K562 (cell line): Measurements from ENCODE around the gene FAM167B. TPM values are rescaled to one million over a fixed set of nuclear protein-coding genes. Genes with fewer than 3 reads are reported as not detected.
A peak's percentile ranks its signal among the peaks of the same experiment; 100 is the strongest.

Experiments used
- C11orf30 ChIP-seq: fragments of 450-650 bp; IDR thresholded peaks from 2 replicates; pipeline ENCODE4 v1.6.1; 2016; ENCODE audit warnings: low read depth, mild to moderate bottlenecking
- CBFA2T2 ChIP-seq: fragments of 450-650 bp; conservative IDR thresholded peaks from 2 replicates; pipeline ENCODE4 v1.6.1; 2017; ENCODE audit warnings: mild to moderate bottlenecking
- COPS2 ChIP-seq: fragments of 450-650 bp; conservative IDR thresholded peaks from 2 replicates; pipeline ENCODE4 v1.6.1; 2016; ENCODE audit warnings: mild to moderate bottlenecking, moderate library complexity
- ETV6 ChIP-seq, 3 experiments: fragments of 150-350 bp in 1 of 3; sonication (generic) in 1 of 3; formaldehyde crosslinking in 1 of 3; IDR thresholded peaks; 2 replicates each; pipeline versions ENCODE4 v1.6.1 to v1.8.0; 2014 to 2022; ENCODE audit warnings: borderline replicate concordance in 2 of 3, low read depth in 2 of 3, antibody characterized with exemption in 1 of 3, low read length in 1 of 3, mild to moderate bottlenecking in 1 of 3, missing genetic modification reagents in 1 of 3
- EWSR1 ChIP-seq: fragments of 450-650 bp; IDR thresholded peaks from 2 replicates; pipeline ENCODE4 v1.6.1; 2018; ENCODE audit warnings: borderline replicate concordance, mild to moderate bottlenecking, low read depth, moderate library complexity; ENCODE audit not compliant: partially characterized antibody
- FOS ChIP-seq: IDR thresholded peaks from 3 replicates; pipeline ENCODE4 v1.6.1; 2011; ENCODE audit not compliant: insufficient read length; ENCODE audit errors: extremely low read depth
- GATAD2B ChIP-seq: fragments of 450-650 bp; IDR thresholded peaks from 2 replicates; pipeline ENCODE4 v1.6.1; 2017; ENCODE audit warnings: mild to moderate bottlenecking, borderline replicate concordance
- GTF2E2 ChIP-seq: fragments of 200-800 bp; sonication (Bioruptor generic); IDR thresholded peaks from 2 replicates; pipeline ENCODE4 v1.6.1; 2016; ENCODE audit warnings: missing genetic modification characterization, missing compliant biosample characterization
- NELFE ChIP-seq: IDR thresholded peaks from 2 replicates; pipeline ENCODE4 v1.6.1; 2011; ENCODE audit warnings: mild to moderate bottlenecking; ENCODE audit not compliant: insufficient read depth, insufficient read length
- NFXL1 ChIP-seq: fragments of 450-650 bp; formaldehyde crosslinking; IDR thresholded peaks from 2 replicates; pipeline ENCODE4 v1.4.0; 2021; ENCODE audit warnings: mild to moderate bottlenecking
- NR2C2 ChIP-seq, 2 experiments: fragments of 200-800 bp in 1 of 2; sonication (Bioruptor generic) in 1 of 2; sonication (generic) in 1 of 2; formaldehyde crosslinking in 1 of 2; IDR thresholded peaks; 2 replicates each; pipeline versions ENCODE4 v1.6.1 to v1.8.0; 2016 to 2022; ENCODE audit warnings: mild to moderate bottlenecking in 1 of 2, missing compliant biosample characterization in 1 of 2, missing genetic modification characterization in 1 of 2, missing genetic modification reagents in 1 of 2
- PHF20 ChIP-seq: fragments of 450-650 bp; IDR thresholded peaks from 2 replicates; pipeline ENCODE4 v1.6.1; 2018; ENCODE audit not compliant: partially characterized antibody
- RBM39 ChIP-seq: fragments of 200-400 bp; formaldehyde crosslinking; optimal IDR thresholded peaks from 2 replicates; pipeline ENCODE3; 2018; ENCODE audit warnings: low read depth, low read length
- RCOR1 ChIP-seq, 2 experiments: IDR thresholded peaks; 2 replicates each; pipeline ENCODE4 v1.6.1; 2012; ENCODE audit warnings: low read depth in 2 of 2, low read length in 2 of 2, borderline replicate concordance in 1 of 2, improper control_type of control experiment in 1 of 2
- SMAD4 ChIP-seq: fragments of 250-450 bp; sonication (Bioruptor Pico); conservative IDR thresholded peaks from 2 replicates; pipeline ENCODE4 v1.8.0; 2021; ENCODE audit warnings: inconsistent platforms, mild to moderate bottlenecking, moderate library complexity
- TGIF2 ChIP-seq: sonication (generic); formaldehyde crosslinking; IDR thresholded peaks from 2 replicates; pipeline ENCODE4 v1.8.1; 2022; ENCODE audit warnings: mild to moderate bottlenecking, missing genetic modification reagents, moderate library complexity
- ZKSCAN1 ChIP-seq: fragments of 150-350 bp; IDR thresholded peaks from 2 replicates; pipeline ENCODE4 v1.6.1; 2016; ENCODE audit warnings: low read depth, low read length
- ZNF263 ChIP-seq: sonication (generic); formaldehyde crosslinking; IDR thresholded peaks from 2 replicates; pipeline ENCODE4 v1.8.0; 2022; ENCODE audit warnings: mild to moderate bottlenecking, missing genetic modification reagents, borderline replicate concordance
- ZNF347 ChIP-seq: fragments of 450-650 bp; formaldehyde crosslinking; IDR thresholded peaks from 2 replicates; pipeline ENCODE4 v1.4.0; 2020; ENCODE audit warnings: low read depth, mild to moderate bottlenecking, moderate library complexity
- ZNF77 ChIP-seq: fragments of 250-450 bp; sonication (Bioruptor Pico); IDR thresholded peaks from 2 replicates; pipeline ENCODE4 v1.5.0; 2020
- polyA plus RNA-seq, 8 experiments: library from polyadenylated mRNA; depleted of rRNA in 4 of 8; stranded (reverse) in 5 of 8; unstranded in 3 of 8; fragments of >200 nt; fragmentation: Nextera tagmentation in 2 of 8; fragmentation: Illumina TruSeq in 1 of 8; extraction: Ambion mirVana in 2 of 8; extraction: Trizol in 1 of 8; gene quantifications; 2 replicates each; pipeline versions ENCODE4 v1.2.1 to v1.2.3, GENCODE V29; 2011 to 2014; ENCODE audit warnings: inconsistent platforms in 1 of 8, missing spikeins in 1 of 8
- total RNA-seq, 7 experiments: library from RNA; depleted of rRNA in 6 of 7; stranded (reverse); fragments of >200 nt in 6 of 7; fragmentation: Illumina TruSeq in 2 of 7; extraction: Trizol in 2 of 7; gene quantifications; 2 replicates each; pipeline versions ENCODE4 v1.2.1 to v1.2.3, GENCODE V29; 2011 to 2021; ENCODE audit warnings: low replicate concordance in 1 of 7
- TF ChIP-seq, protein P1 (sequence below): sonication (generic); formaldehyde crosslinking; IDR thresholded peaks from 2 replicates; pipeline ENCODE4 v1.5.0; 2020; ENCODE audit warnings: missing genetic modification reagents
- TF ChIP-seq, protein P2 (sequence below): fragments of 250-450 bp; sonication (Bioruptor Pico); IDR thresholded peaks from 2 replicates; pipeline ENCODE4 v1.4.0; 2020; ENCODE audit warnings: mild to moderate bottlenecking
- TF ChIP-seq, protein P3 (sequence below): sonication (generic); formaldehyde crosslinking; IDR thresholded peaks from 2 replicates; pipeline ENCODE4 v1.8.1; 2023; ENCODE audit warnings: mild to moderate bottlenecking, missing genetic modification reagents

FAM167B gene
- total and polyA plus RNA-seq, 9 of the 15 experiments (the other 6 are each of a cell fraction or from before 2014, with no cell fraction given) = not detected

DNA sequence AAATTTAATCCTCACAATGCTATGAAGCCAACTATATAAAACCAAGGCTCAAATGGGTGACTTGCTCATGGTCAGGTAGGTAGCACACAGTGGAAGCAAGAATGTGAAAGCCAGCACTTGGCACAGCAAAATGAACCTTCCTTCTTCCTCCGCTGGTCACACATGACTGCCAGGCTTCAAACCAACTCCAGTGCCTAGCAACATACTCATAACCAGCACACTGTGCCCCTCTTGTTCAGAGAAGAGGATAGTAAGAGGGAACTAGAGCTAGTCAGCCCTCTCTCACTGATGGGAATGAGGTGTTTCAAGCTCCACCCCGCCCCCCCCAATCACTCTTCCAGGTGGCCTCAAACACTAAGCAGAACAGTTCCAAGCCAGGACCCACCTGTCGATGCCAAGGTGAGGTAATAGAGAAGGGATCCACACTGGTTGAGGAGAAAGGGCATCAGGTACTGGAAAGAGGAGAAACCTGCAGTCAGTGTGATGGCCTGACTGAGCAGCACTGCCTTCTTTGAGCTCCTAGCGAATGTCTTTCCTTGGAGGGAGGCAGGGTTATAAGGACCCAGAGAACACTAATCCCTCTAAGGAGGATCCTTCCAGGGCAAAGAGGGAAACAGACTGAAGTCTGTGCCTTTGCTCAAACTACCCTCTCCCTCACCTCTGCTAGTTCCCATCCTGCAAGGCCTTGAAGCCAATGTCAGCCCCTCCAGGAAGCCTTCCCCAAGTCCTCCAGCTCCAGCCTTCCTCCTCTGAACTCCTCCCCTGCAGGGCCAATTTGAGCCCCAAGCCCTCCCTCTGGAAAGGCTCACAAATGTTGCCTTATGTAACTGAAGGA, 26.1 kb upstream of the FAM167B start (continued):
- TF ChIP-seq NELFE (no peak), TGIF2 (CRISPR knock-in tag) (no peak), ZNF77 (CRISPR knock-in tag) (no peak), C11orf30 (no peak), NR2C2 (CRISPR knock-in tag; IDR thresholded peaks at IDR 0.05) (0 out of 2 replicates have a peak, but pooled peaks have one; percentile 8), NR2C2 (tag; IDR thresholded peaks at IDR 0.05) (no peak), COPS2 (no peak), GATAD2B (no peak), ZKSCAN1 (no peak), SMAD4 (CRISPR knock-in tag) (peak; percentile 50; the same call in 1 of the 2 replicates), RBM39 (no peak), PHF20 (no peak), GTF2E2 (tag) (peak; percentile 65; the same call in 1 of the 2 replicates), ETV6 (IDR thresholded peaks at IDR 0.05; ENCODE audit: borderline replicate concordance in 1 of 2, low read depth in 2 of 2, low read length in 1 of 2) (no peak), ETV6 (CRISPR knock-in tag; IDR thresholded peaks at IDR 0.05; ENCODE audit: borderline replicate concordance) (no peak), RCOR1 (IDR thresholded peaks at IDR 0.05; ENCODE audit: borderline replicate concordance in 1 of 2, low read depth in 2 of 2, low read length in 2 of 2) (no peak), ZNF347 (no peak), EWSR1 (no peak), NFXL1 (no peak), ZNF263 (peak; percentile 91), FOS (no peak), CBFA2T2 (no peak)
- TF ChIP-seq, protein P1, sequence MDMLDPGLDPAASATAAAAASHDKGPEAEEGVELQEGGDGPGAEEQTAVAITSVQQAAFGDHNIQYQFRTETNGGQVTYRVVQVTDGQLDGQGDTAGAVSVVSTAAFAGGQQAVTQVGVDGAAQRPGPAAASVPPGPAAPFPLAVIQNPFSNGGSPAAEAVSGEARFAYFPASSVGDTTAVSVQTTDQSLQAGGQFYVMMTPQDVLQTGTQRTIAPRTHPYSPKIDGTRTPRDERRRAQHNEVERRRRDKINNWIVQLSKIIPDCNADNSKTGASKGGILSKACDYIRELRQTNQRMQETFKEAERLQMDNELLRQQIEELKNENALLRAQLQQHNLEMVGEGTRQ = no peak
- TF ChIP-seq, protein P2, sequence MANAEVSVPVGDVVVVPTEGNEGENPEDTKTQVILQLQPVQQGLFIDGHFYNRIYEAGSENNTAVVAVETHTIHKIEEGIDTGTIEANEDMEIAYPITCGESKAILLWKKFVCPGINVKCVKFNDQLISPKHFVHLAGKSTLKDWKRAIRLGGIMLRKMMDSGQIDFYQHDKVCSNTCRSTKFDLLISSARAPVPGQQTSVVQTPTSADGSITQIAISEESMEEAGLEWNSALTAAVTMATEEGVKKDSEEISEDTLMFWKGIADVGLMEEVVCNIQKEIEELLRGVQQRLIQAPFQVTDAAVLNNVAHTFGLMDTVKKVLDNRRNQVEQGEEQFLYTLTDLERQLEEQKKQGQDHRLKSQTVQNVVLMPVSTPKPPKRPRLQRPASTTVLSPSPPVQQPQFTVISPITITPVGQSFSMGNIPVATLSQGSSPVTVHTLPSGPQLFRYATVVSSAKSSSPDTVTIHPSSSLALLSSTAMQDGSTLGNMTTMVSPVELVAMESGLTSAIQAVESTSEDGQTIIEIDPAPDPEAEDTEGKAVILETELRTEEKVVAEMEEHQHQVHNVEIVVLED (CRISPR knock-in tag) = no peak
- TF ChIP-seq, protein P3, sequence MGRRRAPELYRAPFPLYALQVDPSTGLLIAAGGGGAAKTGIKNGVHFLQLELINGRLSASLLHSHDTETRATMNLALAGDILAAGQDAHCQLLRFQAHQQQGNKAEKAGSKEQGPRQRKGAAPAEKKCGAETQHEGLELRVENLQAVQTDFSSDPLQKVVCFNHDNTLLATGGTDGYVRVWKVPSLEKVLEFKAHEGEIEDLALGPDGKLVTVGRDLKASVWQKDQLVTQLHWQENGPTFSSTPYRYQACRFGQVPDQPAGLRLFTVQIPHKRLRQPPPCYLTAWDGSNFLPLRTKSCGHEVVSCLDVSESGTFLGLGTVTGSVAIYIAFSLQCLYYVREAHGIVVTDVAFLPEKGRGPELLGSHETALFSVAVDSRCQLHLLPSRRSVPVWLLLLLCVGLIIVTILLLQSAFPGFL (CRISPR knock-in tag) = no peak
